A549 (cell line): Measurements from ENCODE around the gene ONECUT2.

Experiments
- CHD4 ChIP-seq: fragments of 200-600 bp; sonication (generic); IDR thresholded peaks from 2 replicates; pipeline ENCODE4 v1.6.1; 2016; ENCODE audit warnings: antibody characterized with exemption, mild to moderate bottlenecking, borderline replicate concordance
- FOSL2 ChIP-seq, 2 experiments: fragments of 450-650 bp in 1 of 2; fragments of >200 bp in 1 of 2; sonication (Bioruptor Twin) in 1 of 2; formaldehyde crosslinking; IDR thresholded peaks; 2 replicates each; pipeline versions ENCODE4 v1.5.0 to v1.6.1; 2016 to 2020; ENCODE audit warnings: mild to moderate bottlenecking in 1 of 2, moderate library complexity in 1 of 2
- POLR2A ChIP-seq: IDR thresholded peaks from 2 replicates; pipeline ENCODE4 v1.6.1; 2012; ENCODE audit warnings: mild to moderate bottlenecking, low read length
- TF ChIP-seq, protein P1 (sequence below): fragments of >200 bp; sonication (Bioruptor Twin); formaldehyde crosslinking; IDR thresholded peaks from 3 replicates; pipeline ENCODE4 v1.5.1; 2016

DNA sequence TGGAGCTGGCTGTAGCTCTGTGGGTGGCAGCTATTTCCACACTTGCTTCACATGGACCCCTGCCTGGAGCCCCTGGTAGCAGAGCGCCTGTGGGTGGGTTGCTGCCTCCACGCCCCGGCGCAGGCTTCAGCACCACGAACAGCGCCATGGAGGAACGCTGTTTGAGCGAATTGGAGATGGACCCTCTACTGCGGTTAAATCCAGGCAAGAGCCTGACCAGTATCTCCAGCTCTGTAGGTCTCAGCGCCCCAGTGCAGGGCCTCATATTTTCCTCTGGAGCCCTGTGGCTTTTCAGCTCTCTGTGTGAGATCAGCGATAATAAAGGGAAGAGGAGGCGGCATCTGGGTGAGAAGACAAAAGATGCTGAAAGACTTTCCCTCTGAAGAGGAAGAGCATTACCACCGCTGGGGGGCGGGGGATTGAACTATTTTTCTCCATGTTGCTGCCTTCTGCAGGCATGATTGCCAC, 12.0 kb downstream of the ONECUT2 start:
- TF ChIP-seq CHD4 (no peak), POLR2A (no peak), FOSL2 (IDR thresholded peaks at IDR 0.05) (no peak), FOSL2 (CRISPR knock-in tag; IDR thresholded peaks at IDR 0.05) (no peak)
- TF ChIP-seq, protein P1, sequence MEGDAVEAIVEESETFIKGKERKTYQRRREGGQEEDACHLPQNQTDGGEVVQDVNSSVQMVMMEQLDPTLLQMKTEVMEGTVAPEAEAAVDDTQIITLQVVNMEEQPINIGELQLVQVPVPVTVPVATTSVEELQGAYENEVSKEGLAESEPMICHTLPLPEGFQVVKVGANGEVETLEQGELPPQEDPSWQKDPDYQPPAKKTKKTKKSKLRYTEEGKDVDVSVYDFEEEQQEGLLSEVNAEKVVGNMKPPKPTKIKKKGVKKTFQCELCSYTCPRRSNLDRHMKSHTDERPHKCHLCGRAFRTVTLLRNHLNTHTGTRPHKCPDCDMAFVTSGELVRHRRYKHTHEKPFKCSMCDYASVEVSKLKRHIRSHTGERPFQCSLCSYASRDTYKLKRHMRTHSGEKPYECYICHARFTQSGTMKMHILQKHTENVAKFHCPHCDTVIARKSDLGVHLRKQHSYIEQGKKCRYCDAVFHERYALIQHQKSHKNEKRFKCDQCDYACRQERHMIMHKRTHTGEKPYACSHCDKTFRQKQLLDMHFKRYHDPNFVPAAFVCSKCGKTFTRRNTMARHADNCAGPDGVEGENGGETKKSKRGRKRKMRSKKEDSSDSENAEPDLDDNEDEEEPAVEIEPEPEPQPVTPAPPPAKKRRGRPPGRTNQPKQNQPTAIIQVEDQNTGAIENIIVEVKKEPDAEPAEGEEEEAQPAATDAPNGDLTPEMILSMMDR = no peak
